ENCODE results near the gene C11orf58. TPM values are rescaled to one million over a fixed set of nuclear protein-coding genes. Genes with fewer than 3 reads are reported as not detected.
A peak's percentile ranks its signal among the peaks of the same experiment; 100 is the strongest.

Gene C11orf58
- total RNA-seq, 1 donor from 2014 or later, result 60.0 TPM

DNA sequence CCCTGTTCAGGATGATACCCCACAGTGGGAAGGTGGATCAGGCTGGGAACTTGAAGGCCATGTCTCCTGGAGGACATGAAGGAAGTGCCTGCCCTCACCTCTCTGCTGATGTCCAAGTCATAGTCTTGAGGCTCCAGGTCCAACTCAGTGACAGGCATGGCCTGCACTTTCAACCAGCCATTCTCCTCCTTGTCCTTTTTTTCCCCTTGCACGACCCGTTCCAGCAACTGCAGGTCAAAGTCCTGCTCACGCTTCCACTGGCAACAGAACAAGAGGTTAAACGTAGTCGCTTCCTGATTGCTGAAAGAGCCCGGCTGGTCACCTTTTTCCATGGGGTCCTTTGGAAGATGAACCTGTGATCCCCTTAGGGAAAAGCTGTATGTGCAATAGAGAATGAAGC lies 47.7 kb downstream of the C11orf58 start:
- no peak for ATAC-seq

DNA sequence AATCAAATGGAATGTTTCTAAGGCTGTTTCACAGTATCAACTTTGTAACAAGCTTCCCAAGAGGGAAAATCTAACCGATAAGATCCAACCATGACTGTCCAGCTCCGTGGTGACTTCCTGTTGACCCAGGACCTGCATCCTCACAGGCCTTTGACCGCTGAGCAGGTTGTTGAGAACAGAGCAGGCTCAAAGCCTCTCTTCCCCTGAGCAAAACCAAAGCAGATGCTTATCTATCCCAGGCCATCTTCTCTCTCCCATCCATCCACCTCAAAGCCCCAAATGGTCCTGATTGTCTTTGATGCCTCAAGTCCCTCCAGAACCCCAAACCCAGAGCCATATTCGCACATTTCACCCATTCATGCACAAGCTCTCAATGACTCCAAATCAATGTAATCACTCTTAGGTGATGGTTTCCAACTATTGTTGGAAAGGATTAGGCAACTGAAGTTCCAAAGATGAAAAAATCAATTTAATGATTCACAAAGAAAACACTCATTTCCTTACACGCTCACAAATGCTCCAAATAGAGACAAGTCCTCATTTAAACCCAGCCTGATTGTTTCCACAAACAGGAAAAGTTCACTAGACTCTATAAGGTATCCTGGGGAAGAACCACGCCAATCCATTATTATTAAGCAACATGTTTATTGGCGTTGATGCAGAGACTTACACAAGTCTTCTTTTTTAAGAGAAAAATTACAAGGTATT lies 48.7 kb downstream of the C11orf58 start:
- no peak for ATAC-seq

DNA sequence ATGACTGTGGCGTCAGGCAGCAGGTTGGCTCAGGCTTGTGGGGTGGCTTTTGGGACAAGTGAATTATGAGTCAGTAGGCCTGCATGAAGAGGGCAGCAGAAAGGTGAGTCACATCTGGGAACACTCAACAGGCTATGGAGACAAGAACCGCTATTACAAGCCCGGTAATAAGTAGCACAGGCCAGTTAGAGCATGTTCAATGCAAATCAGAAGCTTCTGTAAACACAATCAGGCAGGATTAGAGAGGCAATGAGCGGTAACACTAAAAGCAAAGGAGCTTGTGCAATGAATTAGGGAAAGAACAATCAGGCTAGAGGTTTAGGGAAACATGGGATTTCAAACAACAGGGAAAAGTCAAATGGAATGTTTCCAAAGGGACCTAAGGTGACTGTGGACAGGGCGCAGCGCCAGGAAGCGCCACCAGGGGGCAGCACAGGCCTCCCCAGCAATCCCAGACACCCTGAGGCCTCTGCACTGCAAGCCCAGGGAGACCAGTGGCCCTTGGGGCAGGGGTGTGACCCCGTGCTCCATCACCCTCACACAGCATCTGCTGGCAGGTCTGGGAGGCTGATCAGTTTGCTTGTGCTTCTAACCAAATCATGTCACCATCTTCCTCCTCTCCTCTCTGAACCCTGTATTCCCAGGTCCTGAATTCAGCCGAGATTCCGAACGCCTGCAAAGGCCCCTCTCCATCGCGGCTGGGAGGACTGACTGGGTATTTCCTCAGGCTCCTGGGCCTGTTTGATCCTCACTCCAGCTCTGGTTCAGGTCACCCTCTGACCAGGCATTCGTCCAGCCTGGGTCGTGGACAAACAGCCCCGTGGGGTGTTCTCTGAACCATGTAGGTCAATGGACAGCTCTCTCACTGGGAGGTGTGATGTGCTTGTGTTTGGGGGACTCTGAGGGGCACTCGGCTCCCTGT lies 50.0 kb downstream of the C11orf58 start:
- peak; percentile 93 for ATAC-seq

DNA sequence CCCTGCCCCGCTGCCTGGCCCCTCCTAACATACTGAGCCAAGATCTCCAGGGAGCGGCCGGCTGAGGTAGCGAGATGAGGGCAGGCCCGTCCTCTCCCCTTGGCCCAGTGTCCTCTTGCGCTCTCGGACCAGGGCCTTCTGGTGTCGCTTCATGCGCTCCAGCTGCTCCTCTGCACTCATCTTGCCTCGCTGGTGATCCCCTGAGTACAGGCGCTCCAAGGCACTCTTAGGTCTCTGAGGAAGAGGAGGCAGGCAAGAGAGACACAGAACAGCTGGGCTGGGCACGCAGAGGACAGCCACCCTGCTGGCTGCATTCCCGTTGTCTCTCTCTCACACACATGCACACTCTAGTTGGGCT lies 50.6 kb downstream of the C11orf58 start:
- no peak for ATAC-seq

DNA sequence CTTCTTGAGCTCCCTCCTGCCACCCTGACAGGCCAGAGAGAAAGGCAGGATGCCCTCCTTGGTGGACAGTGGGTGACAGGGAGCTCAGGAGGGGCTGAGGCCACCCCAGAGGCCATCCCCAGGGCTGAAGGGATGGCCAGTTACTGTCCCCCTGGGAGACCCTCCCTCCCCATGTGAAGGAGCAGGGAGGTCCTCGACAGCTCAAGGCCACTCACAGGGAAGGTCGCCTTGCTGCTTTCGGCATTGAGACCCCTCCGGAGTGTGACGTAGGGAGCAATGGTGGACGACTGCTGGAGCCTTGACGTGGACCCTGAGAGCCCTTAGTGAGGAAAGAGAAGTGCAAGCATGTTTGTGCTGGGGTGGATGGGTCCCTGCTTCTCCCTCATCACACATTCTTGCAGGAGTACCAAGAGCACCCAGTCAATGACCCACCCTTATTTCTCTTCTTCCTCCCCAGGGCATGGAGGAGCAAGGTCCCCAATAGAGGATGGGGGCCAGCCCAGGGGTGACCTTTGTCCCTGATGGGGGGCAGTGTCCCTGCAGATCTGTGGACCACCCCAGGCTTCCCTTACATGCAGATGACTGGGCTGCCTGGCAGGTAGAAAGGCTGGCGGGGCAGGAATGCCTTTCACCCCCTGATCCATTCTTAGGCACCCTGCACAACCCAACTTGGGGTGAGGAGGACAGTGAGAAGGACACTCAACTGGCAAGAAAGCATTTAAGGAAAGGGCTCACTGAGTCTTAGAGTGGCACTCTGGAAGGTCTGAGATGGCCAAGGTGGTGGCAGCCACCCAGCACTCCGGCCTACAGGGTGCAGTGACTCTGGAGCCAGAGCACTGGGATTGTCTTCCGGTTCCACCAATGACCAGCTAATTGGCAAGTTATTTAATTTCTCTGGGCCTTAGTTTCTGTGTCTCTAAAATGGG lies 51.4 kb downstream of the C11orf58 start:
- ATAC-seq, result no peak

DNA sequence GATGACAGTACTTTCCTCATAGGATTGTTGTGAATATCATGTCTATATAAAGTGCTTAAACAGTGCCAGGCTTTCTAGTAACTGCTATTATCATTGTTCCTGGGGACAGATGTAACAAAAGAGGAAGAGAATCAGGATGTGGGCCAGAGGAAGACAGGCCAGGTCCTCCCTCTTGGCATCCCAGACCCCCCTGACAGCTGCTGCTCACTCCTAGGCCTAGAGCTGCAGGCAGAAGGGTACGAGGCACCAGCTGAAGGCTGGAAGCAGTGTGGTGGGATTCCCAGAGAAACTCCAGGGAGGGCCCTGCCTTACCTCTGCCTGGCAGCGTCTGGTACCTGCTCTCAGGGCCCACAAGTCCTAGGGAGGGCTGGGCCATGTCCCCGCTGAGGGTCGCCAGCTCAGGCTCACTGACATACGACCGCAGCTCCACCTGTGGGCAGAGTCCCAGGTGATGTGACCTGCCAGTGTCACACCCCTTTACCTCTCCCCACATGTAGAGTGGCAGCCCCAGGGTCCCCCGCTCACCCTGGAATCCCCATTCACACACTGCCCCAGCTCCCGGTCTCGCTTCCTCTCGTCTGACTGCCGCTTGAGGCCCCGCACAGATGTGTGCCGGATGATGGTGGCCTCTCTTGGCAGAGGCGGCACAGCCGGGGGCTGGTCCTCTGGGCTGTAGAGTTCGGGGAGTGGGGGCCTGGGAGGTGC lies 52.2 kb downstream of the C11orf58 start:
- no peak for ATAC-seq

DNA sequence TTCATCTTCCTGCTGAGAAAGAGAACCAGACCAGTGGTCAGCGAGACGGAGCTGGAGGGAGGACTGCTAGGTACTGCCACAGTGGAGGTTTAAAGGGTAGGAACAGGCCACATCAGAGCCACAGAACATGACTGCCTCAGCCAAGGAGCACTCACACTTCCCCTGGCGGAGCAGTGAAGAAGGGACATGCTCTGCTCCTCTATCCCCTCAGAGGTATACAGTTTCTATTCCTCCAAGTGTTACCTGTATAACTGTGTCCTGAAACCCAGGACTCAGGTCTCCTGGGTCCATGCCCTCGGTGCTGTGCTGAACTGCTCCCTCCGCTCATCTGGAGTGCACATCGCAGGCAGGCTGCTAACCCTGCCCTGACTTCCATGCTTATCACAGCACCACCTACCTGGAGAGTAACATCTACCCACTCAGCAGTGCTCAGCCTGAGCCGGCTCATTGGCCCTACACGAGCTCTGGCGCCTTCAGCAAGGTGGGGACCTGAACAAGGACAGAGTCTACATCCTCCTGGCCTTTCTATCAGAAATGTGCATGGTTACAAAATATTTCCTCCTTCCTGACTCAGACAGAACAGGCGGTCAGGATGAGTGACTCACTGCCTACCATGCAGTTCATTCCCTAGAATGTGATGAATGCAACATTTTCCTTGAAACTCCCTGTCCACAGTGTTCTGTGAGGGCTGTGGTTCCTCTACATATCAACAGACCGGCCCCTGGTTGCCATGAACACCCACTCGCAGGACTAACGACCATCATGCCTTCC lies 52.9 kb downstream of the C11orf58 start:
- ATAC-seq, result peak; percentile 56

DNA sequence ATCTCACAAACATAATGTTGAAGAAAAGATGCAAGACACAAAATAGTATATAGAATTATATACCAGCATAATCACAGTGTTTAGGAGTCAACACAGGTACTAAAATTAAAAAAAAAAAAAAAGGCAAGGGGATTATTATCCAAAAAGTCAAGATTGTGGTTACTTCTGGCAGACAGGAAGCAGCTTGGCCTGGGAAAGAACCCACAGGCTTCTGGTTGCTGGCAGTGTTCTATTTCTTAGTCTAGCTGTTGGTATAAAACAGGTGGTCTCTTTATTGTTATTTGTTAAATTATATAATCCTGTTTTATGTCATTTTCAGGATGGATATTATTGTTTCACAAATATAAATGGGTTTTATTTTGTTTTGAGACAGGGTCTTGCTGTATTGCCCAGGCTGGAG lies 54.0 kb downstream of the C11orf58 start:
- no peak for ATAC-seq

DNA sequence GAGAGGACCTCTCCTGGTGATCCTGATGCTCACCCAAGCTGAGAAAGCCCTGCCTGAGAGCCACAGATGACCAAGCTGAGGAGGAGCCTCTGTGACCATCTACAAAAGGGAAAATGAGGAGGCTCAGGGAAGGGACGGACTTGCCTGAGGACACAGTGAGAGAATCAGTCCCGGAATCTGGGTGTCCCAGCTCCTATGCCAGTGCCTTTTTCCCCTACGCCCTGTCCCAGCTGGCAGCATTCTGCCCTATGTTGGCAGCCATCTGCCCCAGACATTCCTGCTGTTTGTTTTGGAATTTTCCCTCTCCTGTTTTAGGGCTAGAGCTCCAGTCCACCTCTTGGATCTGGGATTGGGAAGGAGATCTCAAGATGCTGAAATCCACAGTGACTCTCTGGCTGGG lies 54.6 kb downstream of the C11orf58 start:
- ATAC-seq, result no peak

DNA sequence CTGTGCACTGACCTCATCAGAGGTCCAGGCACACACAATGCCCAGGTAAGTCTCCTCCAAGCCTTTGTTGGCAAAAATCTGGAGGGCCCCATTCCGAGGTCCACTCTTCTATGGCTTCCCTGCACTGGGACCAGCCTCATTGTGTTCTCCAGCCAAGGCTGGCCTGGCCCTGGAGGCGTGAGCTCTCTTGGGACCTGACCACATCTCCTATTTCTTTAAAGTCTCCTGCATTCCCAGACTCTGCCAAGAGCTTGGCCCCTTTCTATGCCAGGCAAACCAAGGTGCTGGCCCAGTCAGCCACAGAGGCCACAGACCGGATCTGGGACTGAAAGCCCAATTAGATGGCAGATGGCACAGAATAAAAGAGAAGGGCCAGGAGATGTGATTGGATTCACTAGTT lies 55.1 kb downstream of the C11orf58 start:
- no peak for ATAC-seq

DNA sequence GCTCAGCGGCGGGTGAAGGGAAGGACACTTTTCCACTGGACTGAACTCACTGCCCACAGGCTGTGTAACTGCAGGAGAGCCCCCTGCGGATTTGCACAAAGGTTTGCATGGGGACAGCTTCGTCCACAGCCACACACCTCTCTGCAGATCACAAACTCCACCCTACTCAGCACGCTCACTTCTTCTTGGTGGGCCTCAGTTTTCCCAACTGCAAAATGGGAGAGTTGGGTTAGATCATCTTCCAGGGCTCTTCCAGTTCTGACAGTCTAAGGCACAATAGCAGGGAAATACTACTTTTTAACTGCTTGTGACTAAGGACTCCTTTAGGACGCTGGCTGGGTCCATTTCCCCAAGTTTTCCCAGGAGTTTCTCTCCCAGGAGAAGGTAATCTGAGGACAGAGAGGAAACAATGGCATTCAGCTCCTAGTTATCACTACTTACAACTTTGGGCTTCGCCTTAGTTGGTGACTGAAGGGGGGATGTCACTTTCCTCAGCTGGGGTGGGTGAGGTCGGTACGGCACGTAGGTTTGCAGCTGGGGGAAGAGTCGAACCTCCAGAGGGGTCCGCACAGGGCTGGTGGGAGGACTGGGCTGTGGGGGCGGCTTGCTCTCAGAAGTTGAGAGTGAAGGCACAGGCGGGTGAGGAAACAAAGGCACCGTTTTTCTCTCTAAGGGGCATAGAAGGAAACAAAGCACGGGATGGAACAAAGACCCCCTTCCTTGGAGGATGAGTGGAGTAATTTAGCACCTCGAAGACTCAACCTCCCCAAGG lies 55.8 kb downstream of the C11orf58 start:
- no peak for ATAC-seq

DNA sequence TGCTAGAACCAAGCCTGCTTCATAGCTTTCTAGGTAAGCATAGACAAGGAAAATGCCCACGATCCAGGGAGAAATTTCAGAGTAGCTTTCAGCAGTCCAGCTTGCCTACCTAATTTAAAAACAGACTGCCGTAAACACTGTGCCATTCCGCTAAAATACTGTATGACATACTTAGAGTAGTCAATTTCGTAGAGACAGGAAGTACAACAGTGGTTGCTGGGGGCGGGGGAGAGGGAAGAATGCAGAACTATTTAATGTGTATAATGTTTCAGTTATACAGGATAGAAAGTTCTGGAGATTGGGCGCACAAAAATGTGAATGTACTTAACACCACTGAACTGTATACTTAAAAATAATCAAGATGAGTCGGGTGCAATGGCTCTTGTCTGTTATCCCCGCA lies 56.7 kb downstream of the C11orf58 start:
- ATAC-seq, result no peak

DNA sequence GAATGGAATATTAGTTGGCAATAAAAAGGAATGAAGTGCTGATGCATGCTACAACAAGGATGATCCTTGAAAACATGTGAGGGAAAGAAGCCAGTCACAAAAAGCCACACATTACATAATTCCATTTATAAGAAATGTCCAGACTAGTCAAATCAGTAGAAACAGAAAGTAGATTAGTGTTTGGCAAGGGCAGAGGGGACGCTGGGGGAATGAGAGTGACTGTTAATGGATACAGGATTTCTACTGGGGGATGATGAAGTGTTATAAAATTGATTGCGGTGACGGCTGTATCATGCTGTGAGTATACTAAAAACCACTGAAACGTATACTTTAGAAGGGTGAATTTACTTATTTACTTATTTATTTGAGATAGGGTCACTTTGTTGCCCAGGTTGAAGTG lies 57.9 kb downstream of the C11orf58 start:
- no peak for ATAC-seq

DNA sequence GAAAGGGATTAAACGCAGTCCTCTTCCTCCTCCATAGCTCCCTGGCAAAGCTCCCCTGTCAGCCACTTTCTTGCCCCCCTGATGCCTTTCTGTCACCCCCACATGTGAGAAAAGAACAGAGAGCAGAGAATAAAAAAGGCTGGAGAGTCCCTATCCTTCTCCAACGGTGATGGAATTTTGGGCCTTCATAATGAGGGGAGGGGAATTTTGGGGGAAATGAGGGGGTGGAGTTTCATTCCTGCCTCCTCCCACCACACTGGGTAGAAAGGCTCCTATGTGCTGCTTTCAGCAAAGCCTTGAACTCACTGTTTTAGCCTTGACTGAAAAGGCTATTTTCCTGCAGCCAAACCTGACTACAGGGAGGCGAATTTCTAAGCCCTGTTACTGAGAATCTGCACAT lies 59.3 kb downstream of the C11orf58 start:
- ATAC-seq, result no peak

DNA sequence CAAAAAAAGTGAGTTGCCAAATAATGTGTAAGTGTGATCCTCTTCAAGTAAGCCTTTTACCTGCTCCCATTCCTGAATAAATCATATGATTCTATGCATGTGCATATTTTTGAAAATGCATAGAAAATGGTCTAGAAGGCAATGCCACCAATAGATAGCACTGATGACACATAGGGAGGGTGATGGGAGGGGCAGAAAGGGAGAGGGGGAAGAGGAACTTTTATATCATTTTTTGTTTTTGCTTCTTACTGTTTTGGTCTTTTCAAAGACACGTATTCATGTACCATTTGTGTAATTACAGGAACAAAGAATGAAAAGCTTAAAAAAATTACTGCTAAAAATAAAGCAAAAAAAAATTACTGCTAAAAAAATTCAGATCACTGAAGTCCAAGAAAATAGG lies 60.8 kb downstream of the C11orf58 start:
- no peak for ATAC-seq

DNA sequence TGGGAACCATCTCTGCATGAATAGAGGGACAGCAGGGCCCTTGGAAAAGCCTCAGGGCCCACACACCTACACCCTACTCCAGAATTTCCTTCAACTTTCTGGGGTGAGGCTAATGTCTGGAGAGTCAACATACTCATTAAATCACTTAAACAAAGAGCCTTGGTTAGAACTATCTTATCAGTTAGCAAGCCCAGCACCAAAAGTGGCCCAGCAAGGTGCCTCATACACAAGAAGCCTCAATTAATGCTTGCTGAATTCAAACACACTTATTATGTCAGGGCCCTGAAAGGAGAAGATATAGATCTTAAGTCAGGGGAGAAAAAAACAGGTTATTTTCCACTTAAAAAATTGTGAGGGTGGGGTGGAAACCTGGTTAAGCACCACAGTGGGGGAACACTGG lies 61.4 kb downstream of the C11orf58 start:
- no peak for ATAC-seq

DNA sequence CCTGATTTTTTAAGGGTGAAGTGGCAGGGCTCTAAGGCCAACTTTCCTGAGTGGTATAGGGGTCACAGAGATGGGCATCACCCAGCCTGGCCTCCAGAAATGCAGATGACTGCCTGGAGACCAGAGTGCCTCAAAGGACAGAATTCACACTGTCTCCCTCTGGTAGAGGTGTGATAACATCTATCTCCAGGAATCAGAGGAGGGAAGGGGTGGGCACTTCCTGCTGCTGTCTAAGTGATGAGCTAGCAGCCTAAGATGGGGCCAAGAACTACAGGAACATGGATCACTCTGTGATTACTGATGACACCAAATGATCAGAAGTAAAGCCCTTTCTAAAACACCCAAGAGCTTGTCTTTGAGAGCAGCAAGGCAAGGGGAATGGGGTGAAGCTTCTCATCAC lies 61.9 kb downstream of the C11orf58 start:
- ATAC-seq, result no peak

DNA sequence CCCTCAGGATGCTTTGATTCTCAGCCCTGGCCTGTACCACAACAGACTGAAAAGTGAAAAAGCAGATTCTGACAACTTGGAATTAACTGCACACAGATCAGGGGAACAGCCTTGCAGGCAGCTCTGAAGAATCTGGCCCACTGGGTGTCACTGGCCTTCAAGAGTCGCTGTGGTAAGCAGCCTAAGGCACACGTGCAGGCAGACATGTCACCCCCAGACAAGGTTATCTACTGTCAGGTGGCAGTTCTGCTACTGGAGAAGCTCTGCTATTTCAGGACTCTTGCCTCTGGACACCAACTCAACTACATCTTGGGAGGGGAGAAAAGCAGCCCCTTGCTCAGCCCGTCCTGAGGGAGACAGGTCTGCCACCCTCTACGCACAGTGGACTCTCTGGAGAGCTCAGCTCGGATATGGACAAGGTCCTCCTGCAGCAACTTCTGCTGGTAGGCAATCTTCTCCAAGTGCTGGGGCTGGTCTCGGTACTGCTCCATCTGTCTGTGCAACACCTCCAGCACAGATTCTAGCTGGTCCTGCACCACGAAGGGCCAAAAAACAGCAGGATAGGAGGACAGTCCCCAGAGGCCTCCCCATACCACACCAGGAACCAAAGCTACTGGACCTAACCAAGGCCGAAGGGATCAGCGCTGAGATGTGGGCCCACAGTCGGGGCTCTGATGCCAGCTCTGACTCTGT lies 63.0 kb downstream of the C11orf58 start:
- ATAC-seq, result no peak

DNA sequence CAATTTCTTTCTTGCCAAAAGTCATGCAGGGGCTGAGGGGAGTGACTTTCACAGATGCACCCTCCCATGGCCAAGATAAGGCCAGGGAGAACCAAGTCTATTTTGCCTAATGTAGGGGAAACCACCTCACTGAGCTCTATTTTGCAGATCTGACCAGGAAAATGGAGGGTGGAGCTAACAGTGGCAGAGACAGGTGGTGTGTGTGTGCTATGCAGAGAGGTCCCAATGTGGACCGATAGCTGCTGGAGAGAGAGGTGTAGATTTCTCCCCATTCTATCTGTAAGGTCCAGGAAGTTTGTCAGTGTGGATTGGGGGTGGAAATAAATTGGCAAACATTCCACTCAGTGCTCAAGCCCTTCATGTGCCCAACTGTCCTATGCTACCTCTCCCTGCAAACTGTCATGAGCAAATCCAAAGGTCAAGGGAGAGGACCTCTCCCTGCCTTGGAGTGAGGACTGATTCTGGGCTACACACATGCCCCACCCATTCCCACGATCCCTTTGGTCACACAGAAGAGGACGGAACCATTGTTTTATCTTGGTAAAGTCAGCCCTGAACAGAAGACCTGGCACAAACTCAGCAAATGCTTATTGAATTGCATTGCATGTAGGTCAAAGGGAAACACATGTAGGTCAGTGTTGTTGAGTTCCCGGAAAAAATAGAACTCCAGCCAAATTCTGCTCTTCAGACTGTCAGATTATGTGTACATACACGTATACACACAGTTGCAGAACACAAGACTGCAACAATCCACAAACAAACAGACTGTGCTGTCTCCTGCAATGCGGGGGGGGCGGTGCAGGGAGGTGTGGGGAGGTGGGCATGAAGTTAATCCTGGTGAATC lies 65.9 kb downstream of the C11orf58 start:
- ATAC-seq, result peak; percentile 38

Data from esophagus mucosa (tissue), 1 donor.